ENCODE results near the gene GPR157. TPM values are rescaled to one million over a fixed set of nuclear protein-coding genes. Genes with fewer than 3 reads are reported as not detected.

The GPR157 gene
- total and polyA plus RNA-seq, 2 of the 13 experiments (the other 11 are each of a cell fraction or from before 2014, with no cell fraction given): 10.1 to 19.2 TPM

GRCh38 chr1:9128520-9129265 is at the start of gene GPR157 (continued):
- TF ChIP-seq GPN1 (CRISPR knock-in tag; IDR thresholded peaks at IDR 0.05; ENCODE audit: borderline replicate concordance) (no peak; the same call in 1 of the 2 replicates), ZNF513 (CRISPR knock-in tag; conservative IDR thresholded peaks at IDR 0.05) (no peak), ZIK1 (CRISPR knock-in tag; IDR thresholded peaks at IDR 0.05; ENCODE audit: borderline replicate concordance, low read depth) (0 out of 2 replicates have a peak, but pooled peaks have one; percentile 41), ZNF768 (CRISPR knock-in tag; IDR thresholded peaks at IDR 0.05) (peak; percentile 60; the same call in 1 of the 2 replicates), THAP8 (CRISPR knock-in tag; IDR thresholded peaks at IDR 0.05; ENCODE audit: borderline replicate concordance) (peak; percentile 75; the same call in 1 of the 2 replicates), CBX2 (IDR thresholded peaks at IDR 0.05; ENCODE audit: low read depth, low read length) (no peak), CBX2 (CRISPR knock-in tag; IDR thresholded peaks at IDR 0.05; ENCODE audit: low read depth) (0 out of 2 replicates have a peak, but pooled peaks have one; percentile 29), FUBP1 (CRISPR knock-in tag; IDR thresholded peaks at IDR 0.05; ENCODE audit: borderline replicate concordance) (no peak), FOXA3 (CRISPR knock-in tag; IDR thresholded peaks at IDR 0.05) (no peak), SP4 (CRISPR knock-in tag; IDR thresholded peaks at IDR 0.05) (peak; percentile 13; the same call in 1 of the 2 replicates), JUN (CRISPR knock-in tag; IDR thresholded peaks at IDR 0.05) (no peak), ZNF572 (CRISPR knock-in tag; IDR thresholded peaks at IDR 0.05) (peak; percentile 35; the same call in 1 of the 2 replicates)
- TF ChIP-seq, protein P1, sequence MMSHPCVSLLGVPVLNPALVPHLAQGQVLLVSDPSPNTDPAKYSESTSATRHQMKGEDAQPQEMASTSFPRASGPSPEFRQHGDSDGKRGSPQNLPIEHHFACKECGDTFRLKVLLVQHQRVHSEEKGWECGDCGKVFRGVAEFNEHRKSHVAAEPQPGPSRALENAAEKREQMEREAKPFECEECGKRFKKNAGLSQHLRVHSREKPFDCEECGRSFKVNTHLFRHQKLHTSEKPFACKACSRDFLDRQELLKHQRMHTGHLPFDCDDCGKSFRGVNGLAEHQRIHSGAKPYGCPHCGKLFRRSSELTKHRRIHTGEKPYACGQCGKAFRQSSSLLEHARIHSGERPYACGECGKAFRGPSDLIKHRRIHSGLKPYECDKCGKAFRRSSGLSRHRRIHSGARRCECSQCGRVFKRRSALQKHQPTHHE (CRISPR knock-in tag; IDR thresholded peaks at IDR 0.05; ENCODE audit: borderline replicate concordance): no peak
- TF ChIP-seq, protein P2, sequence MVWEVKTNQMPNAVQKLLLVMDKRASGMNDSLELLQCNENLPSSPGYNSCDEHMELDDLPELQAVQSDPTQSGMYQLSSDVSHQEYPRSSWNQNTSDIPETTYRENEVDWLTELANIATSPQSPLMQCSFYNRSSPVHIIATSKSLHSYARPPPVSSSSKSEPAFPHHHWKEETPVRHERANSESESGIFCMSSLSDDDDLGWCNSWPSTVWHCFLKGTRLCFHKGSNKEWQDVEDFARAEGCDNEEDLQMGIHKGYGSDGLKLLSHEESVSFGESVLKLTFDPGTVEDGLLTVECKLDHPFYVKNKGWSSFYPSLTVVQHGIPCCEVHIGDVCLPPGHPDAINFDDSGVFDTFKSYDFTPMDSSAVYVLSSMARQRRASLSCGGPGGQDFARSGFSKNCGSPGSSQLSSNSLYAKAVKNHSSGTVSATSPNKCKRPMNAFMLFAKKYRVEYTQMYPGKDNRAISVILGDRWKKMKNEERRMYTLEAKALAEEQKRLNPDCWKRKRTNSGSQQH (CRISPR knock-in tag; IDR thresholded peaks at IDR 0.05; ENCODE audit: low read depth): 0 out of 2 replicates have a peak, but pooled peaks have one; percentile 30
- TF ChIP-seq, protein P3, sequence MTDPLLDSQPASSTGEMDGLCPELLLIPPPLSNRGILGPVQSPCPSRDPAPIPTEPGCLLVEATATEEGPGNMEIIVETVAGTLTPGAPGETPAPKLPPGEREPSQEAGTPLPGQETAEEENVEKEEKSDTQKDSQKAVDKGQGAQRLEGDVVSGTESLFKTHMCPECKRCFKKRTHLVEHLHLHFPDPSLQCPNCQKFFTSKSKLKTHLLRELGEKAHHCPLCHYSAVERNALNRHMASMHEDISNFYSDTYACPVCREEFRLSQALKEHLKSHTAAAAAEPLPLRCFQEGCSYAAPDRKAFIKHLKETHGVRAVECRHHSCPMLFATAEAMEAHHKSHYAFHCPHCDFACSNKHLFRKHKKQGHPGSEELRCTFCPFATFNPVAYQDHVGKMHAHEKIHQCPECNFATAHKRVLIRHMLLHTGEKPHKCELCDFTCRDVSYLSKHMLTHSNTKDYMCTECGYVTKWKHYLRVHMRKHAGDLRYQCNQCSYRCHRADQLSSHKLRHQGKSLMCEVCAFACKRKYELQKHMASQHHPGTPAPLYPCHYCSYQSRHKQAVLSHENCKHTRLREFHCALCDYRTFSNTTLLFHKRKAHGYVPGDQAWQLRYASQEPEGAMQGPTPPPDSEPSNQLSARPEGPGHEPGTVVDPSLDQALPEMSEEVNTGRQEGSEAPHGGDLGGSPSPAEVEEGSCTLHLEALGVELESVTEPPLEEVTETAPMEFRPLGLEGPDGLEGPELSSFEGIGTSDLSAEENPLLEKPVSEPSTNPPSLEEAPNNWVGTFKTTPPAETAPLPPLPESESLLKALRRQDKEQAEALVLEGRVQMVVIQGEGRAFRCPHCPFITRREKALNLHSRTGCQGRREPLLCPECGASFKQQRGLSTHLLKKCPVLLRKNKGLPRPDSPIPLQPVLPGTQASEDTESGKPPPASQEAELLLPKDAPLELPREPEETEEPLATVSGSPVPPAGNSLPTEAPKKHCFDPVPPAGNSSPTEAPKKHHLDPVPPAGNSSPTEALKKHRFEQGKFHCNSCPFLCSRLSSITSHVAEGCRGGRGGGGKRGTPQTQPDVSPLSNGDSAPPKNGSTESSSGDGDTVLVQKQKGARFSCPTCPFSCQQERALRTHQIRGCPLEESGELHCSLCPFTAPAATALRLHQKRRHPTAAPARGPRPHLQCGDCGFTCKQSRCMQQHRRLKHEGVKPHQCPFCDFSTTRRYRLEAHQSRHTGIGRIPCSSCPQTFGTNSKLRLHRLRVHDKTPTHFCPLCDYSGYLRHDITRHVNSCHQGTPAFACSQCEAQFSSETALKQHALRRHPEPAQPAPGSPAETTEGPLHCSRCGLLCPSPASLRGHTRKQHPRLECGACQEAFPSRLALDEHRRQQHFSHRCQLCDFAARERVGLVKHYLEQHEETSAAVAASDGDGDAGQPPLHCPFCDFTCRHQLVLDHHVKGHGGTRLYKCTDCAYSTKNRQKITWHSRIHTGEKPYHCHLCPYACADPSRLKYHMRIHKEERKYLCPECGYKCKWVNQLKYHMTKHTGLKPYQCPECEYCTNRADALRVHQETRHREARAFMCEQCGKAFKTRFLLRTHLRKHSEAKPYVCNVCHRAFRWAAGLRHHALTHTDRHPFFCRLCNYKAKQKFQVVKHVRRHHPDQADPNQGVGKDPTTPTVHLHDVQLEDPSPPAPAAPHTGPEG (CRISPR knock-in tag; IDR thresholded peaks at IDR 0.05): peak; percentile 45; the same call in 1 of the 2 replicates

All from HepG2 (cell line).